H9 (cell line): Measurements from ENCODE around the gene AKAP5. TPM values are rescaled to one million over a fixed set of nuclear protein-coding genes. Genes with fewer than 3 reads are reported as not detected.

Experiments
- DNase-seq: peaks from one replicate; pipeline ENCODE4 v3.0.0-alpha.2; 2017
- H2AFZ ChIP-seq: one replicate; pipeline ENCODE4 v1.6.1; 2013; ENCODE audit warnings: mild to moderate bottlenecking, low read length, control low read depth, moderate library complexity
- H2AK5ac ChIP-seq: 2 replicates; pipeline ENCODE4 v1.6.1; 2013; ENCODE audit warnings: low read length, control low read depth, mixed read lengths; ENCODE audit not compliant: insufficient read length
- H2BK120ac ChIP-seq: one replicate; pipeline ENCODE4 v1.6.1; 2013; ENCODE audit warnings: low read depth, mild to moderate bottlenecking, low read length, control low read depth, inconsistent platforms; ENCODE audit not compliant: poor library complexity, severe bottlenecking
- H2BK12ac ChIP-seq: 2 replicates; pipeline ENCODE4 v1.6.1; 2013; ENCODE audit warnings: low read length, control low read depth, mixed read lengths, low read depth; ENCODE audit not compliant: insufficient read length
- H2BK15ac ChIP-seq: 2 replicates; pipeline ENCODE4 v1.6.1; 2013; ENCODE audit warnings: low read depth, low read length, control low read depth
- H2BK20ac ChIP-seq: one replicate; pipeline ENCODE4 v1.6.1; 2013; ENCODE audit warnings: low read depth, mild to moderate bottlenecking, low read length, control low read depth, inconsistent platforms; ENCODE audit not compliant: poor library complexity, severe bottlenecking
- H2BK5ac ChIP-seq: 2 replicates; pipeline ENCODE4 v1.6.1; 2013; ENCODE audit warnings: low read length, control low read depth, mixed read lengths; ENCODE audit not compliant: insufficient read length
- H3K14ac ChIP-seq: 2 replicates; pipeline ENCODE4 v1.6.1; 2013; ENCODE audit warnings: low read length, control low read depth; ENCODE audit not compliant: insufficient read depth
- H3K18ac ChIP-seq: 2 replicates; pipeline ENCODE4 v1.6.1; 2013; ENCODE audit warnings: low read depth, mild to moderate bottlenecking, mixed read lengths, low read length, control low read depth; ENCODE audit not compliant: insufficient read length
- H3K23ac ChIP-seq: 2 replicates; pipeline ENCODE4 v1.6.1; 2013; ENCODE audit warnings: low read length, control low read depth, mixed read lengths, low read depth; ENCODE audit not compliant: insufficient read length
- H3K23me2 ChIP-seq: 2 replicates; pipeline ENCODE4 v1.6.1; 2013; ENCODE audit warnings: low read depth, mild to moderate bottlenecking, mixed read lengths, low read length, control low read depth; ENCODE audit not compliant: insufficient read length, poor library complexity, severe bottlenecking
- H3K27ac ChIP-seq: 2 replicates; pipeline ENCODE4 v1.5.1; 2013; ENCODE audit warnings: low read length, control low read depth, mixed read lengths, low read depth; ENCODE audit not compliant: insufficient read length
- H3K27me3 ChIP-seq: 2 replicates; pipeline ENCODE4 v1.6.1; 2013; ENCODE audit warnings: low read length, control low read depth, inconsistent platforms; ENCODE audit not compliant: insufficient read depth
- H3K4ac ChIP-seq: 2 replicates; pipeline ENCODE4 v1.6.1; 2013; ENCODE audit warnings: low read depth, mild to moderate bottlenecking, control low read depth, inconsistent platforms, low read length, moderate library complexity
- H3K4me1 ChIP-seq: 2 replicates; pipeline ENCODE4 v1.6.1; 2013; ENCODE audit warnings: low read length, control low read depth, inconsistent platforms; ENCODE audit not compliant: insufficient read depth
- H3K4me2 ChIP-seq: 2 replicates; pipeline ENCODE4 v1.6.1; 2013; ENCODE audit warnings: low read length, control low read depth, mixed read lengths; ENCODE audit not compliant: insufficient read length, insufficient read depth
- H3K56ac ChIP-seq: 2 replicates; pipeline ENCODE4 v1.6.1; 2013; ENCODE audit warnings: low read depth, mild to moderate bottlenecking, mixed read lengths, low read length, control low read depth; ENCODE audit not compliant: insufficient read length
- H3K79me1 ChIP-seq: 2 replicates; pipeline ENCODE4 v1.6.1; 2013; ENCODE audit warnings: low read depth, mild to moderate bottlenecking, moderate library complexity, low read length, control low read depth, inconsistent platforms; ENCODE audit not compliant: insufficient read depth, poor library complexity, severe bottlenecking
- H3K79me2 ChIP-seq: 2 replicates; pipeline ENCODE4 v1.6.1; 2013; ENCODE audit warnings: low read length, control low read depth, inconsistent platforms; ENCODE audit not compliant: insufficient read depth
- H3K9ac ChIP-seq: 2 replicates; pipeline ENCODE4 v1.6.1; 2013; ENCODE audit warnings: low read length, control low read depth, mixed read lengths; ENCODE audit not compliant: insufficient read length; ENCODE audit errors: extremely low read depth
- H3K9me3 ChIP-seq: one replicate; pipeline ENCODE4 v1.6.1; 2013; ENCODE audit warnings: low read depth, low read length, inconsistent platforms; ENCODE audit not compliant: control insufficient read depth
- H3T11ph ChIP-seq: one replicate; pipeline ENCODE4 v1.6.1; 2013; ENCODE audit warnings: mild to moderate bottlenecking, low read length, control low read depth, inconsistent platforms
- H4K20me1 ChIP-seq: one replicate; pipeline ENCODE4 v1.6.1; 2013; ENCODE audit not compliant: control insufficient read depth, insufficient read length, insufficient read depth
- H4K5ac ChIP-seq: 2 replicates; pipeline ENCODE4 v1.6.1; 2013; ENCODE audit warnings: low read depth, mild to moderate bottlenecking, mixed read lengths, low read length, control low read depth; ENCODE audit not compliant: insufficient read length
- H4K8ac ChIP-seq: replicated peaks from 2 replicates; pipeline ENCODE4 v1.6.1; 2013; ENCODE audit warnings: low read length, control low read depth, mixed read lengths, low read depth; ENCODE audit not compliant: insufficient read length
- H4K91ac ChIP-seq: 2 replicates; pipeline ENCODE4 v1.6.1; 2013; ENCODE audit warnings: low read depth, mild to moderate bottlenecking, moderate library complexity, mixed read lengths, low read length, control low read depth; ENCODE audit not compliant: insufficient read length
- H3K27ac Mint-ChIP-seq, 3 experiments: 2 replicates in 2 of 3; 3 replicates in 1 of 3; pipeline ENCODE4 v1.8.0; 2020 to 2021; ENCODE audit warnings: mixed read lengths in 3 of 3, mild to moderate bottlenecking in 1 of 3, moderate library complexity in 1 of 3
- H3K27me3 Mint-ChIP-seq: 2 replicates; pipeline ENCODE4 v1.8.0; 2021; ENCODE audit warnings: low read depth, mild to moderate bottlenecking, moderate library complexity, mixed read lengths
- H3K36me3 Mint-ChIP-seq, 3 experiments: 2 replicates in 2 of 3; 3 replicates in 1 of 3; pipeline ENCODE4 v1.8.0; 2020 to 2021; ENCODE audit warnings: low read depth in 3 of 3, mixed read lengths in 3 of 3; ENCODE audit not compliant: insufficient read depth in 1 of 3
- H3K4me1 Mint-ChIP-seq, 2 experiments: 2 replicates each; pipeline ENCODE4 v1.8.0; 2020; ENCODE audit warnings: mixed read lengths in 2 of 2
- H3K4me3 Mint-ChIP-seq, 2 experiments: 2 replicates in 1 of 2; 3 replicates in 1 of 2; pipeline ENCODE4 v1.8.0; 2020 to 2021; ENCODE audit warnings: mild to moderate bottlenecking in 2 of 2, mixed read lengths in 2 of 2, moderate library complexity in 1 of 2
- H3K9me3 Mint-ChIP-seq, 2 experiments: 2 replicates in 1 of 2; 3 replicates in 1 of 2; pipeline ENCODE4 v1.8.0; 2020; ENCODE audit warnings: mild to moderate bottlenecking in 2 of 2, mixed read lengths in 2 of 2, moderate library complexity in 1 of 2
- WGBS: extraction: QIAGEN DNeasy Blood & Tissue Kit; methylation state at CpG from one replicate; pipeline ENCODE4 v1.1.7; 2013; ENCODE audit warnings: missing lambda C conversion rate, low lambda C conversion rate, mixed read lengths; ENCODE audit not compliant: insufficient read length; ENCODE audit errors: extremely low coverage; 5-methylcytosine and 5-hydroxymethylcytosine counted together
- total RNA-seq: library from RNA; stranded (reverse); gene quantifications from 2 replicates; pipeline ENCODE4 v1.2.1, GENCODE V29; 2021
- TF ChIP-seq, protein P1 (sequence below): fragments of 200-600 bp; sonication (generic); conservative IDR thresholded peaks from 3 replicates; pipeline ENCODE4 v1.8.0; 2021; ENCODE audit warnings: antibody characterized with exemption, mild to moderate bottlenecking

Gene AKAP5
- total RNA-seq, 1 experiment from 2014 or later: 2.5 TPM

- Mint-ChIP-seq H3K4me3 (no peak overlapping the region), H3K9me3 (no peaks in the 10 kb centered on the region), H3K36me3 (peaks cover 61 to 92% (median 80%) of the 10 kb centered on the region in 3 experiments; a peak in 6 of 7 replicates), H3K4me1 (no peaks in the 10 kb centered on the region), H3K27ac (no peak overlapping the region; a peak in 2 of 7 replicates), H3K27me3 (no peaks in the 10 kb centered on the region)
- Histone ChIP-seq H2BK12ac (no peak overlapping the region), H3K4me1 (no peaks in the 10 kb centered on the region), H3K9ac (no peak overlapping the region), H2BK20ac (no peak overlapping the region), H4K20me1 (no peaks in the 10 kb centered on the region), H3K79me2 (no peaks in the 10 kb centered on the region), H4K5ac (no peak overlapping the region), H2AK5ac (no peak overlapping the region), H3K23me2 (peaks cover 2% of the 10 kb centered on the region), H3K27me3 (no peaks in the 10 kb centered on the region), H3K4ac (no peak overlapping the region), H4K8ac (no peak overlapping the region), H4K91ac (no peak overlapping the region), H3K14ac (no peak overlapping the region), H3K18ac (no peak overlapping the region), H3K23ac (no peak overlapping the region), H3K9me3 (no peaks in the 10 kb centered on the region), H3K4me2 (no peak overlapping the region), H2BK5ac (no peak overlapping the region), H2BK15ac (no peak overlapping the region), H3K79me1 (no peaks in the 10 kb centered on the region), H2BK120ac (no peak overlapping the region), H3T11ph (no peak overlapping the region), H3K56ac (no peak overlapping the region), H3K27ac (no peak overlapping the region), H2AFZ (no peak overlapping the region)
- TF ChIP-seq, protein P1, sequence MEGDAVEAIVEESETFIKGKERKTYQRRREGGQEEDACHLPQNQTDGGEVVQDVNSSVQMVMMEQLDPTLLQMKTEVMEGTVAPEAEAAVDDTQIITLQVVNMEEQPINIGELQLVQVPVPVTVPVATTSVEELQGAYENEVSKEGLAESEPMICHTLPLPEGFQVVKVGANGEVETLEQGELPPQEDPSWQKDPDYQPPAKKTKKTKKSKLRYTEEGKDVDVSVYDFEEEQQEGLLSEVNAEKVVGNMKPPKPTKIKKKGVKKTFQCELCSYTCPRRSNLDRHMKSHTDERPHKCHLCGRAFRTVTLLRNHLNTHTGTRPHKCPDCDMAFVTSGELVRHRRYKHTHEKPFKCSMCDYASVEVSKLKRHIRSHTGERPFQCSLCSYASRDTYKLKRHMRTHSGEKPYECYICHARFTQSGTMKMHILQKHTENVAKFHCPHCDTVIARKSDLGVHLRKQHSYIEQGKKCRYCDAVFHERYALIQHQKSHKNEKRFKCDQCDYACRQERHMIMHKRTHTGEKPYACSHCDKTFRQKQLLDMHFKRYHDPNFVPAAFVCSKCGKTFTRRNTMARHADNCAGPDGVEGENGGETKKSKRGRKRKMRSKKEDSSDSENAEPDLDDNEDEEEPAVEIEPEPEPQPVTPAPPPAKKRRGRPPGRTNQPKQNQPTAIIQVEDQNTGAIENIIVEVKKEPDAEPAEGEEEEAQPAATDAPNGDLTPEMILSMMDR: no peak
- no peak for DNase-seq
- no CpG with 5 or more reads among the region's 7 CpGs for WGBS
Measured at GRCh38 chr14:64419003-64419402, 46.3 kb upstream of the AKAP5 start.
